ENCODE data around the gene CPXM2. TPM values are rescaled to one million over a fixed set of nuclear protein-coding genes. Genes with fewer than 3 reads are reported as not detected.

Gene CPXM2
- total and polyA plus RNA-seq, 4 donors: 0.05 to 0.92 (median 0.44) TPM

DNA sequence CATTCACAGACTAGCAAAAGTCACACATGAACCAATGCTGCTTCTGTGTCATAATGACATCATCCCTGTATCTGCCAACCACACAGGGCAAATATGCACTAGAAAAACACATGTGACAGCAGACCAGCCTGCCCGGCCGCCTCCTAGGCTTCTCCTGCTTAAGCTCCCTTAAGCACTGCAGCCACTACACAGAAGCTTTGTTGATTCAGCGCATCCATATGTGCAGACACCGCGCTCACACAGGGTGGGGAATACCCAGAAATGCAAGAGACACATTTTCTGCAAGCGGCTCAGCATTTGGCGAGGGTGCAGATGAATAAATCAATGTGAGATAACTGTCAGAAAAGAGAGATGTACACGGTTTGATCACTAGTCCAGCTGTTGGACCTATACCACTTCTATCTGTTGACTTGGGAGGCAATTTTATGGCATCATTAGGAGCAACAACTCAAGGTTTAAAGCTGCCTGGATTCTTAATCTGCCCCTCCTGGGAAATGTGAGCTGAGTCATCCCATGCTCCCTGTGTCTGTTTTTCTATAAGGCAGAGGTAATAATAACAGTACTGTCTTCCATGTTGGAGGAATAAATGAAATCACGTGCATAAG is 33.4 kb downstream of the CPXM2 start:
- Histone ChIP-seq H3K36me3 (ENCODE audit: control insufficient read depth in 4 of 4, insufficient read depth in 3 of 4, low read depth in 1 of 4, low read length in 3 of 4) (no peaks in the 10 kb centered on the region), H3K27ac (ENCODE audit: low read depth in 1 of 2, low read length in 2 of 2) (no peak overlapping the region), H3K9ac (ENCODE audit: low read depth in 1 of 2, low read length in 2 of 2) (no peak overlapping the region), H3K27me3 (ENCODE audit: control insufficient read depth in 4 of 4, insufficient read depth in 4 of 4, low read length in 3 of 4) (peaks cover 0 to 6% (median 1%) of the 10 kb centered on the region in 4 donors), H3K4me1 (ENCODE audit: control insufficient read depth in 4 of 4, insufficient read depth in 4 of 4, low read length in 3 of 4) (no peaks in the 10 kb centered on the region), H3K4me3 (ENCODE audit: low read depth in 1 of 3, low read length in 3 of 3) (no peak overlapping the region), H3K9me3 (ENCODE audit: control insufficient read depth in 4 of 4, low read length in 3 of 4) (no peaks in the 10 kb centered on the region)
- WGBS: 66% methylated on average over 9 of the region's 9 CpGs
- no peak for DNase-seq (ENCODE audit: low spot score)
- TF ChIP-seq SP1 (IDR thresholded peaks at IDR 0.05): no peak
- no peak for TF ChIP-seq YY1 (IDR thresholded peaks at IDR 0.05)
- no peak for TF ChIP-seq TAF1 (conservative IDR thresholded peaks at IDR 0.05)
- TF ChIP-seq, protein P1, sequence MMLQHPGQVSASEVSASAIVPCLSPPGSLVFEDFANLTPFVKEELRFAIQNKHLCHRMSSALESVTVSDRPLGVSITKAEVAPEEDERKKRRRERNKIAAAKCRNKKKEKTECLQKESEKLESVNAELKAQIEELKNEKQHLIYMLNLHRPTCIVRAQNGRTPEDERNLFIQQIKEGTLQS (IDR thresholded peaks at IDR 0.05): no peak
- TF ChIP-seq GABPA (IDR thresholded peaks at IDR 0.05 in 1 of 2, conservative IDR thresholded peaks at IDR 0.05 in 1 of 2): no peak
- no peak for TF ChIP-seq FOXA1 (IDR thresholded peaks at IDR 0.05)
- no peak for TF ChIP-seq HNF4G (IDR thresholded peaks at IDR 0.05)
- TF ChIP-seq CTCF (IDR thresholded peaks at IDR 0.05; ENCODE audit: low read depth, low read length, missing input control): no peak
- TF ChIP-seq FOXA2 (IDR thresholded peaks at IDR 0.05): no peak
- no peak for TF ChIP-seq NR2F2 (IDR thresholded peaks at IDR 0.05)
- TF ChIP-seq RAD21 (IDR thresholded peaks at IDR 0.05): no peak
- TF ChIP-seq, protein P2, sequence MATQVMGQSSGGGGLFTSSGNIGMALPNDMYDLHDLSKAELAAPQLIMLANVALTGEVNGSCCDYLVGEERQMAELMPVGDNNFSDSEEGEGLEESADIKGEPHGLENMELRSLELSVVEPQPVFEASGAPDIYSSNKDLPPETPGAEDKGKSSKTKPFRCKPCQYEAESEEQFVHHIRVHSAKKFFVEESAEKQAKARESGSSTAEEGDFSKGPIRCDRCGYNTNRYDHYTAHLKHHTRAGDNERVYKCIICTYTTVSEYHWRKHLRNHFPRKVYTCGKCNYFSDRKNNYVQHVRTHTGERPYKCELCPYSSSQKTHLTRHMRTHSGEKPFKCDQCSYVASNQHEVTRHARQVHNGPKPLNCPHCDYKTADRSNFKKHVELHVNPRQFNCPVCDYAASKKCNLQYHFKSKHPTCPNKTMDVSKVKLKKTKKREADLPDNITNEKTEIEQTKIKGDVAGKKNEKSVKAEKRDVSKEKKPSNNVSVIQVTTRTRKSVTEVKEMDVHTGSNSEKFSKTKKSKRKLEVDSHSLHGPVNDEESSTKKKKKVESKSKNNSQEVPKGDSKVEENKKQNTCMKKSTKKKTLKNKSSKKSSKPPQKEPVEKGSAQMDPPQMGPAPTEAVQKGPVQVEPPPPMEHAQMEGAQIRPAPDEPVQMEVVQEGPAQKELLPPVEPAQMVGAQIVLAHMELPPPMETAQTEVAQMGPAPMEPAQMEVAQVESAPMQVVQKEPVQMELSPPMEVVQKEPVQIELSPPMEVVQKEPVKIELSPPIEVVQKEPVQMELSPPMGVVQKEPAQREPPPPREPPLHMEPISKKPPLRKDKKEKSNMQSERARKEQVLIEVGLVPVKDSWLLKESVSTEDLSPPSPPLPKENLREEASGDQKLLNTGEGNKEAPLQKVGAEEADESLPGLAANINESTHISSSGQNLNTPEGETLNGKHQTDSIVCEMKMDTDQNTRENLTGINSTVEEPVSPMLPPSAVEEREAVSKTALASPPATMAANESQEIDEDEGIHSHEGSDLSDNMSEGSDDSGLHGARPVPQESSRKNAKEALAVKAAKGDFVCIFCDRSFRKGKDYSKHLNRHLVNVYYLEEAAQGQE (IDR thresholded peaks at IDR 0.05): no peak
- TF ChIP-seq, protein P3, sequence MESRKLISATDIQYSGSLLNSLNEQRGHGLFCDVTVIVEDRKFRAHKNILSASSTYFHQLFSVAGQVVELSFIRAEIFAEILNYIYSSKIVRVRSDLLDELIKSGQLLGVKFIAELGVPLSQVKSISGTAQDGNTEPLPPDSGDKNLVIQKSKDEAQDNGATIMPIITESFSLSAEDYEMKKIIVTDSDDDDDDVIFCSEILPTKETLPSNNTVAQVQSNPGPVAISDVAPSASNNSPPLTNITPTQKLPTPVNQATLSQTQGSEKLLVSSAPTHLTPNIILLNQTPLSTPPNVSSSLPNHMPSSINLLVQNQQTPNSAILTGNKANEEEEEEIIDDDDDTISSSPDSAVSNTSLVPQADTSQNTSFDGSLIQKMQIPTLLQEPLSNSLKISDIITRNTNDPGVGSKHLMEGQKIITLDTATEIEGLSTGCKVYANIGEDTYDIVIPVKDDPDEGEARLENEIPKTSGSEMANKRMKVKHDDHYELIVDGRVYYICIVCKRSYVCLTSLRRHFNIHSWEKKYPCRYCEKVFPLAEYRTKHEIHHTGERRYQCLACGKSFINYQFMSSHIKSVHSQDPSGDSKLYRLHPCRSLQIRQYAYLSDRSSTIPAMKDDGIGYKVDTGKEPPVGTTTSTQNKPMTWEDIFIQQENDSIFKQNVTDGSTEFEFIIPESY (IDR thresholded peaks at IDR 0.05): no peak
- no peak for TF ChIP-seq RXRA (IDR thresholded peaks at IDR 0.05)
- TF ChIP-seq EGR1 (IDR thresholded peaks at IDR 0.05; ENCODE audit: low read depth in 2 of 2): no peak
- no peak for TF ChIP-seq MAX (IDR thresholded peaks at IDR 0.05)
- no peak for TF ChIP-seq HNF4A (conservative IDR thresholded peaks at IDR 0.05)
